ENCODE data around the gene HARS1. TPM values are rescaled to one million over a fixed set of nuclear protein-coding genes. Genes with fewer than 3 reads are reported as not detected.
"Not testable (repeated sequence)": the region's sequence is repeated elsewhere in the genome, so short reads cannot be mapped to it uniquely, and the experiment has no call there.

The HARS1 gene
- total RNA-seq, 1 experiment from 2014 or later, result 52.0 TPM

- DNase-seq (ENCODE audit: low read depth), result no peak
Observed at GRCh38 chr5:140674629-140675028, 16.5 kb downstream of the HARS1 start.

GRCh38 chr5:140674211-140674610 lies 17.0 kb downstream of the HARS1 start:
- no peak for DNase-seq (ENCODE audit: low read depth)

DNA sequence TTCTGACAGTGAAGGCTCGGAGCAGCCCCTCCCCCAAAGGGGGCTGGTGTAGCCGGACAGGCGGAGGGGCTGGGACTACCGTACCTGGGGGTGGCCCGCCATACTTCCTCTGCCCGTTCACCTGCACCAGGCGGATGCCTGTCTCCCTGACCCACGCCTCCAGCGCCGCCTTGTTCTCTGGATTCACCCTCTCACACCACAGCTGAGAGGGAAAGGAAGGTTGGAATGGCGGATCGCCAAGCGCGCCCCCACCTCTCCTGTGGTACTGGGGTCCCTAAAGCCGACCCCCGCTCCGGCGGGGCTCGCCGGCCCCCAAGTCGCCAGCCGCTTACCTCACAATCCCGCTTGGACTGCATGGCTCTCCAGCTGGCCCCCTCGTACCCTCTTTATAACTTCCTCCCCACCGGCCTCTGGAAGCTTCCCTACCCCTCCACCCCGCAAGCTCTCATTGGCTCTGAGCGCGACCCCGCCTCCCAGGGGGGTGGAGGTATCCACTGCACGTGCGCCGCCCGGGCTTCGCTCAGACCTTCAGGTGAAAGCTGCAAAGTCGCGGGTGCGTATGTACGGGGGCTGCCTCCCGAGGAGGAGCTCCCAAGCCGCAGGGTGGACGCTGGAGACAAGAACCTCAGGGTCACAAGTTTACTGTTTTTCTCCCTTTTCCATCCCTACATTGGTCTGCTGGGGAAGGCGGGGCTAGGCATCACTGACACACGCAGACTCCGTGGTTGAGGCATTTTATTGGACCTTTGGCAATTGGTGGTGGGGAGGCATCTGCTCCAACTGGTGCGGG lies 17.8 kb downstream of the HARS1 start, which contains the start of gene DND1:
DND1 (minus strand) TSS at position 390 of the 790 bp plus-strand sequence; CDS start at position 356, 34 bp downstream.
- no peak for DNase-seq (ENCODE audit: low read depth)

- no peak for DNase-seq (ENCODE audit: low read depth)
Observed at GRCh38 chr5:140672455-140673186, 18.5 kb downstream of the HARS1 start.

DNA sequence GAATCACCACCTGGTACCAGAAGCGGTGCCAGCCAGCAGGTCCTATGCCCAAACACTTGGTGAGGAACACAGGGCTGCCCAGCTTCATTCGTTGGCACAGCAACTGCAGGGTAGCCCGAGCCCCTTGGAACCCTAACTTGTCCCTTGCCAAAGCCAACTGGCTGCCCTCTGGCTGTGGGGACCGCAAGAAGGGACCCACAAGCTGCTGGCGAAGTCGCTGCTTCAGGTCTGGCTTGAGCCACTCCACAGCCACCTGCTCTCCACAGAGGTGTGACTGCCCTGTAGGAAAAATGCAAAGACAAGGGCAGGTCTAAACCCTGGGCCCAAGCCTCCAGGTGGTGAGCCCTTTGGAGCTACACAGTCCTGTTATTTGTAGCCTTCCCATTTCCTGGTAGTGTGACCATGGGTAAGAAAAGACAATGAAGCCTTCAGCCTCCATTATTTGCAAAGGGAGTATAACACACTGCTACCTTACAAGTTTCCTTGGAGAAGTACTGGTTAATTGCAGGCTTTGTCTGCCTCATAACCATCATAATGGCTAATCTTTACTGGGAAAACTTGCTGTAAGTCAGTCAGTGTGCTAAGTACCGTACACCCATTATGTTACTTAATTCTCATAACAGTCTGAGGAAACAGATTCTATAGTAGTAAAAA lies 19.6 kb downstream of the HARS1 start:
- no peak for DNase-seq (ENCODE audit: low read depth)

- not testable (repeated sequence) for DNase-seq (ENCODE audit: low read depth)
Observed at GRCh38 chr5:140671035-140671434, 20.1 kb downstream of the HARS1 start.

DNA sequence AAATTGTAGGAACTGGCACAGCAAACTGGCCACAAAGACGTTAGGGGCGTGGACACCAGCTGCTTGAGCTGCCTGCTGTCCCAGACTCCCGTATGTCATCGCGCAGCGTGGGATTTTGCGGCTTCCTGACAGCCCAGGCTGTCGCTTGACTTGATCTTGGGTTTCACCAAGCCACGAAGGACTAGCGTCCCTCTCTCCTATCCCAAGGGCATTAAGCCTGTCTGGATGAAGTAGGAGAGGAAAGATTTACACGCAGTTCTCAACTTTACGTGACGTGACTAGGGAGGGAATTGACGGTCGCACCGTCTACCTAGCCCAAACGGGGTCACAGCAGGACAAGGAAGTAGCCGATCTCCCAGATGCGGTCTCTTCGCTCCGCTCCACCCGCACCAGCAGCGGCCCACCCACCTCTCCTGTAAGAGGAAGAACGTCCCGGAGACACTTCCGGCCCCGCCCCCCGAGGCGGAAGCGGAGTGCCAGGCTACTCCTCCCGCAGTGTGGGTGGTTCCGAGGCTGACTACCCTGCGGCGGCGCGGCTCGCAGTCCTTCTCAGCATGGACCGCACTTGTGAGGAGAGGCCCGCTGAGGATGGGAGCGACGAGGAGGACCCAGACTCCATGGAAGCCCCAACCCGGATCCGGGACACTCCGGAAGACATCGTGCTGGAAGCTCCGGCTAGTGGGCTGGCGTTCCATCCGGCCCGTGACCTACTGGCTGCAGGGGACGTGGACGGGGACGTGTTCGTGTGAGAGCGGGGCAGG lies 26.6 kb downstream of the HARS1 start, which contains the start of gene WDR55:
WDR55 (plus strand) TSS at position 546 of the 761 bp plus-strand sequence; CDS start at position 555, 9 bp downstream.
- peak; percentile 95 for DNase-seq (ENCODE audit: low read depth)

- no peak for DNase-seq (ENCODE audit: low read depth)
Observed at GRCh38 chr5:140664030-140664358, 27.2 kb downstream of the HARS1 start.

GRCh38 chr5:140660371-140660770 lies 30.8 kb downstream of the HARS1 start:
- not testable (repeated sequence) for DNase-seq (ENCODE audit: low read depth)

- DNase-seq (ENCODE audit: low read depth), result no peak
Observed at GRCh38 chr5:140658870-140659269, 32.3 kb downstream of the HARS1 start.

DNA sequence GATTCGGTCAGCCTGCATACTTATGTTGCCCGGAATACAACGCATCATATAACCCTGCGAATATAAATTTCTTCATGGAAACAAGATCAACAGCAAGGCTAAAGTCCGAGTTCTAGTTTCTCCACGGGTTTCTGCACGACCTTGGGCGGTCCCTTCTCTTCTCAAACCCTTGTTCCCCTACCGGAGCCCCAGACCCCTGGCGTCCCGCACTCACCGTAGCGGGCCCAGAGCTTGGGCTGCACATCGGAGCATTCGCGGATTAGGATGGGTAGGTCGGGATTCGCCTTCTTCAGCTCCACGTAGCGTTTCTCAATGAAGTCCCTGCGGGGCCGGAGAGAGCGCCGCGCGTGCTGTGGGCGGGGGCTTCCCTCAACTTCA lies 44.1 kb downstream of the HARS1 start:
- no peak for DNase-seq (ENCODE audit: low read depth)

DNA sequence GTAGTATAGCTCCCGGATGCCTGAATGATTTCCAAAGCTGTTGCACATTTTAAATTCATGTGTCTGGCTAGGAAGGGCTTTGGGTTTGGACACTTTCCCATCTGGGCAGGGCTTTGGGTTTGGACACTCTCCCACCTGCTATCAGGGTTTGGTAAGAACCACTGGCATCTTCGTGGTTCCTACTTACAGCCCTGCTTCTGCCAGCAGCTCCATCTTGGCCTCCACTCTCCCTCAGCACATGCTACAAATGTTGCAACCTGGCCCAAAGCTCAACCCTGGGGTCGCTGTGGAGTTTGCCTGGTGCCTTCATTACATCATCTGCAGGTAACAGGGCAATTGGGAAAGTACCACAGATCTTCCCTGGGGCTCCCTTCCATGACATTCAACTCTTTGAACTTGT lies 48.5 kb downstream of the HARS1 start:
- DNase-seq (ENCODE audit: low read depth), result peak; percentile 41

DNA sequence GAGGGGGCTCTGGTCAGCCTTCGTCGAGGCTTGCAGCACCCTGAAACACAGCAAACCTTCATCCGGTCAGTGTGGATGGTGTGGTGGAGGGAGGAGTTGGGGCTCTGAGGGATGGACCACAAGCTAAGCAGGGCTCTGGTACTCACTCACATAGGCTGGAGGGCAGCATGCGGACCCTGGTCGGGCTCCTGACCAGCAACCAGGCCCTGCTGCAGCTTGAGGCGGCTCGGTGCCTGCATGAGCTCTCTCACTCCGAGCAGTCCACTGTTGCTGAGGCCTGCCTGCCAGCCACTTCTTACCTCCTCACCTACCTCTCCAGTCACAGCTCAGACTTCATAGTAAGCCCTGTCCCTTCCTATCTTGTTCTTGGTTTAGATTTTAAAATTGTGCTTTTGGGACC lies 49.5 kb downstream of the HARS1 start:
- DNase-seq (ENCODE audit: low read depth), result no peak

- peak; percentile 94 for DNase-seq (ENCODE audit: low read depth)
Observed at GRCh38 chr5:140639148-140639981, 51.8 kb downstream of the HARS1 start, which contains the start of gene TMCO6. Gene TMCO6 (plus strand): TSS chr5:140639451. CDS start chr5:140639528, 77 bp downstream.

DNA sequence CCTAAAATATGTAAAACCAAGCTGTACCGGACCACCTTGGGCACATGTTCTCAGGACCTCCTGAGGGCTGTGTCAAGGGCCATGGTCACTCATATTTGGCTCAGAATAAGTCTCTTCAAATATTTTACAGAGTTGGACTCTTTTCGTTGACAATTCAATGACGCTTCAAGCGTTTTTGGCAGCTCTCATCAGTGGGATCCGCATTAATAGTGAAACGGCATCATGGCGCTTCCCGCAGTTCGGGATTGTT lies 52.3 kb downstream of the HARS1 start:
- DNase-seq (ENCODE audit: low read depth), result not testable (repeated sequence)

DNA sequence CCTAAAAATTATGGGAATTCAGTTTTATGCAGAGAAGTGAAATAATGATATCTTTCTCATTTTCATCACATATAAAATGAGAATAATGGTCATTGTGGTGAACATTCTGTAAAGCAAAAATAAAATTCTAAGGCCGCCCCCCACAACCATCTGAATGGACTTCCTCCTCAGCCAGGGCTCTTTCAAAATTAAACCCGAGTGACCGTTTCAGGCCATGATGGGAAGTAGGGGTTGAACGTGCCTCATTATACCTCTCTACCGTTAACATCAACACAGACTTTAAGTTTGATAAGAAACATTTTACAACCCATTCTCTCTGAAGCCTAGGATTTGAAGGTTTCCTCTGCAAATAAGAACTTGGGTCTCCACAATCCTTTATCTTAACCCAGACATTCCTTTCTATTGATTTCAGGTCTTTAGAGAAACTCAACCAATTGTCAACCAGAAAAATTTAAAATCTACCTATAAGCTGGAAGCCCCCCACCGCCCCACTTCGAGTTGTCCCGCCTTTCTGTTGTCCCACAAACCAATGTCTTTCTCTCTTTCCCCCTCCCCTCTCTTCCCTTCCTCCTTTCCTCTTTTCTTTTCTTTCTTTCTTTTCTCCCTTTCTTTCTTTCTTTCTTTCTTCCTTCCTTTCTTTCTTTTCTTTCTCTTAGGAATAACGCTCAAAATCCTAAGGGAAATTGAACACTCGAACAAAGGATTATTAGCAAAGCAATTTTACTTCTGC lies 53.6 kb downstream of the HARS1 start:
- DNase-seq (ENCODE audit: low read depth), result no peak

GRCh38 chr5:140635291-140636257 lies 55.6 kb downstream of the HARS1 start:
- no peak for DNase-seq (ENCODE audit: low read depth)

- no peak for DNase-seq (ENCODE audit: low read depth)
Observed at GRCh38 chr5:140634103-140634502, 57.1 kb downstream of the HARS1 start.

DNA sequence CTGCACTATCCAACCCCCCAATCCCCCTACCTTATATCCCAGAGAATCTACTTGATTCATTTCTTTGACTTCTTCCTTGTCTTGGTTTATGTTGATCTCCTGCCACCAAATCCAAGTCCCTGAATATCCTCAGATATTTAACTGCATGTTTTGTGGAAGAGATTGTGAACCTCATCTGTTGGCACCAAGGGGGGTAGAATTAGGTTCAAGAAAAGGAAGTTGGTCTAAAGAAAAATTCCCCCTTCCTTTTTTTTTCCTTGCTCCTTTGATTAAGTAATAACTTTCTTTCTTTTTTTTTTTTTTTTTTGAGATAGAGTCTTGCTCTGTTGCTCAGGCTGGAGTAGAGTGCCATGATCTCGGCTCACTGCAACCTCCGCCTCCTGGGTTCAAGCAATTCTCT lies 57.7 kb downstream of the HARS1 start:
- DNase-seq (ENCODE audit: low read depth), result no peak
